SHP77 treated with DMSO at 0.1 percent for 48 hours (cell line): ENCODE data around the gene ZNG1C.
"Not testable (repeated sequence)": the region's sequence is repeated elsewhere in the genome, so short reads cannot be mapped to it uniquely, and the experiment has no call there.

Source experiments
- DNase-seq: peaks from one replicate; lab custom pipeline; 2025; lab: John Stamatoyannopoulos, UW

Gene ZNG1C

GRCh38 chr9:68342265-68343025, 100.7 kb downstream of the ZNG1C start:
- not testable (repeated sequence) for DNase-seq

DNA sequence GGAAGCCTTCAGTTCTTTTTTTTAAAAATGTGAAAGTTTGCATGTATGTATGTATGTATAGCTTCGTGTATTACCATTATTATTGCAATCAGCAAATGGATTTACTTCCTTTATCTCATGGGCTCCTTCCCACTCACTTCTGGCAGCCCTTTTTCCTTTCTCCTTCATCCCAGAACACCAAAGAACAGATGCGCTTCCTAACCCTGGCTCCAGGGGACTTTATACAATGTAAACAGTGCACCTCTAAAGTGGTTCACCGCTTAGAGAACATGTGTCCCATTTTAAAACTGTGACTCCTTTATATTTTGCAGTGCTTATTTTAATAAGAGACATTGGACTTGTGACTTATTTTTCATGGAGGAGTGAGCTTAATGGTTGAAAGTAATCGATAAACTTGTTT, 101.5 kb downstream of the ZNG1C start:
- not testable (repeated sequence) for DNase-seq

- not testable (repeated sequence) for DNase-seq
Measured at GRCh38 chr9:68343992-68344391, 102.2 kb downstream of the ZNG1C start.
